Measurements from ENCODE around the gene KRTAP10-5. TPM values are rescaled to one million over a fixed set of nuclear protein-coding genes. Genes with fewer than 3 reads are reported as not detected.

The KRTAP10-5 gene
- total RNA-seq, 3 donors from 2014 or later (not counting 1 experiment from before 2014, with no cell fraction given): not detected

GRCh38 chr21:44583089-44583799, 2.8 kb upstream of the KRTAP10-5 start:
- WGBS (ENCODE audit: insufficient coverage): 63% methylated on average over 11 of the region's 11 CpGs
- intact Hi-C loops (cut with micrococcal nuclease): no loop called here
- Mint-ChIP-seq H3K4me1 (peaks cover 5% of the 10 kb centered on the region in 2 donors), H3K36me3 (peaks cover 12% of the 10 kb centered on the region), H3K9me3 (peaks cover 2 to 15% of the 10 kb centered on the region in 2 donors), H3K27ac (no peak overlapping the region), H3K27me3 (ENCODE audit: low read depth in 2 of 2) (peaks cover 63 to 68% of the 10 kb centered on the region in 2 donors), H3K4me3 (no peak overlapping the region)
- DNase-seq (no peak), ATAC-seq (no peak)
- Histone ChIP-seq H3K27me3 (ENCODE audit: control insufficient read depth, insufficient read depth, low read length) (no peaks in the 10 kb centered on the region), H3K36me3 (ENCODE audit: control insufficient read depth, insufficient read depth, low read length) (no peaks in the 10 kb centered on the region), H3K9me3 (ENCODE audit: control insufficient read depth, insufficient read depth, low read length) (peaks cover 5% of the 10 kb centered on the region), H3K27ac (ENCODE audit: low read length) (no peak overlapping the region), H3K4me3 (ENCODE audit: low read length) (no peak overlapping the region), H3K4me1 (ENCODE audit: control insufficient read depth, insufficient read depth, low read length) (no peaks in the 10 kb centered on the region)
- TF ChIP-seq, protein P1, sequence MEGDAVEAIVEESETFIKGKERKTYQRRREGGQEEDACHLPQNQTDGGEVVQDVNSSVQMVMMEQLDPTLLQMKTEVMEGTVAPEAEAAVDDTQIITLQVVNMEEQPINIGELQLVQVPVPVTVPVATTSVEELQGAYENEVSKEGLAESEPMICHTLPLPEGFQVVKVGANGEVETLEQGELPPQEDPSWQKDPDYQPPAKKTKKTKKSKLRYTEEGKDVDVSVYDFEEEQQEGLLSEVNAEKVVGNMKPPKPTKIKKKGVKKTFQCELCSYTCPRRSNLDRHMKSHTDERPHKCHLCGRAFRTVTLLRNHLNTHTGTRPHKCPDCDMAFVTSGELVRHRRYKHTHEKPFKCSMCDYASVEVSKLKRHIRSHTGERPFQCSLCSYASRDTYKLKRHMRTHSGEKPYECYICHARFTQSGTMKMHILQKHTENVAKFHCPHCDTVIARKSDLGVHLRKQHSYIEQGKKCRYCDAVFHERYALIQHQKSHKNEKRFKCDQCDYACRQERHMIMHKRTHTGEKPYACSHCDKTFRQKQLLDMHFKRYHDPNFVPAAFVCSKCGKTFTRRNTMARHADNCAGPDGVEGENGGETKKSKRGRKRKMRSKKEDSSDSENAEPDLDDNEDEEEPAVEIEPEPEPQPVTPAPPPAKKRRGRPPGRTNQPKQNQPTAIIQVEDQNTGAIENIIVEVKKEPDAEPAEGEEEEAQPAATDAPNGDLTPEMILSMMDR (IDR thresholded peaks at IDR 0.05): no peak

GRCh38 chr21:44582055-44582454, 1.7 kb upstream of the KRTAP10-5 start:
- ATAC-seq (no peak), DNase-seq (no peak)
- no peak overlapping the region for H3K27ac Mint-ChIP-seq
- WGBS (ENCODE audit: insufficient coverage): 80% methylated on average over 15 of the region's 15 CpGs
- H3K4me1 ChIP-seq (ENCODE audit: control insufficient read depth, insufficient read depth, low read length): no peaks in the 10 kb centered on the region
- intact Hi-C loops (cut with micrococcal nuclease): no loop called here
- H3K4me3 Mint-ChIP-seq: no peak overlapping the region
- H3K27me3 ChIP-seq (ENCODE audit: control insufficient read depth, insufficient read depth, low read length): no peaks in the 10 kb centered on the region
- H3K27ac ChIP-seq (ENCODE audit: low read length): no peak overlapping the region
- H3K27me3 Mint-ChIP-seq (ENCODE audit: low read depth in 2 of 2): peaks cover 61% of the 10 kb centered on the region in 2 donors
- H3K4me3 ChIP-seq (ENCODE audit: low read length): no peak overlapping the region
- TF ChIP-seq, protein P1 (IDR thresholded peaks at IDR 0.05): no peak
- H3K36me3 Mint-ChIP-seq: peaks cover 12% of the 10 kb centered on the region
- H3K4me1 Mint-ChIP-seq: peaks cover 5% of the 10 kb centered on the region in 2 donors
- H3K36me3 ChIP-seq (ENCODE audit: control insufficient read depth, insufficient read depth, low read length): no peaks in the 10 kb centered on the region
- peaks cover 7% of the 10 kb centered on the region for H3K9me3 ChIP-seq (ENCODE audit: control insufficient read depth, insufficient read depth, low read length)
- peaks cover 2 to 18% of the 10 kb centered on the region in 2 donors for H3K9me3 Mint-ChIP-seq

GRCh38 chr21:44581158-44581557, 754 bp upstream of the KRTAP10-5 start:
- Mint-ChIP-seq H3K27me3 (ENCODE audit: low read depth in 2 of 2) (peaks cover 52% of the 10 kb centered on the region in 2 donors), H3K9me3 (peaks cover 2 to 18% of the 10 kb centered on the region in 2 donors), H3K36me3 (peaks cover 18% of the 10 kb centered on the region), H3K4me3 (no peak overlapping the region), H3K27ac (no peak overlapping the region), H3K4me1 (peaks cover 5% of the 10 kb centered on the region in 2 donors)
- DNase-seq (no peak), ATAC-seq (no peak)
- Histone ChIP-seq H3K27ac (ENCODE audit: low read length) (no peak overlapping the region), H3K9me3 (ENCODE audit: control insufficient read depth, insufficient read depth, low read length) (peaks cover 7% of the 10 kb centered on the region), H3K4me1 (ENCODE audit: control insufficient read depth, insufficient read depth, low read length) (no peaks in the 10 kb centered on the region), H3K4me3 (ENCODE audit: low read length) (no peak overlapping the region), H3K27me3 (ENCODE audit: control insufficient read depth, insufficient read depth, low read length) (no peaks in the 10 kb centered on the region), H3K36me3 (ENCODE audit: control insufficient read depth, insufficient read depth, low read length) (no peaks in the 10 kb centered on the region)
- intact Hi-C loops (cut with micrococcal nuclease): no loop called here
- TF ChIP-seq, protein P1 (IDR thresholded peaks at IDR 0.05): no peak
- WGBS (ENCODE audit: insufficient coverage): 75% methylated on average over 1 of the region's 3 CpGs

GRCh38 chr21:44579833-44580144, 615 bp downstream of the KRTAP10-5 start:
- 74% methylated on average over 7 of the region's 7 CpGs for WGBS (ENCODE audit: insufficient coverage)

More at GRCh38 chr21:44579833-44580144, 615 bp downstream of the KRTAP10-5 start:
- H3K27ac Mint-ChIP-seq: no peak overlapping the region
- H3K4me1 ChIP-seq (ENCODE audit: control insufficient read depth, insufficient read depth, low read length): no peaks in the 10 kb centered on the region
- H3K27me3 ChIP-seq (ENCODE audit: control insufficient read depth, insufficient read depth, low read length): no peaks in the 10 kb centered on the region
- ATAC-seq: no peak
- H3K27ac ChIP-seq (ENCODE audit: low read length): no peak overlapping the region
- H3K36me3 Mint-ChIP-seq: peaks cover 18% of the 10 kb centered on the region
- no peaks in the 10 kb centered on the region for H3K36me3 ChIP-seq (ENCODE audit: control insufficient read depth, insufficient read depth, low read length)
- H3K4me3 Mint-ChIP-seq: no peak overlapping the region
- TF ChIP-seq, protein P1 (IDR thresholded peaks at IDR 0.05): no peak
- peaks cover 5 to 9% of the 10 kb centered on the region in 2 donors for H3K4me1 Mint-ChIP-seq
- H3K9me3 ChIP-seq (ENCODE audit: control insufficient read depth, insufficient read depth, low read length): peaks cover 7% of the 10 kb centered on the region
- no peak overlapping the region for H3K4me3 ChIP-seq (ENCODE audit: low read length)
- intact Hi-C loops (cut with micrococcal nuclease): no loop called here
- H3K9me3 Mint-ChIP-seq: peaks cover 2 to 18% of the 10 kb centered on the region in 2 donors
- no peak for DNase-seq
- peaks cover 48 to 51% of the 10 kb centered on the region in 2 donors for H3K27me3 Mint-ChIP-seq (ENCODE audit: low read depth in 2 of 2)
